Peyer's patch (tissue), 4 donors: ENCODE results near the gene GUCY2D. TPM values are rescaled to one million over a fixed set of nuclear protein-coding genes. Genes with fewer than 3 reads are reported as not detected.
A peak's percentile ranks its signal among the peaks of the same experiment; 100 is the strongest.

Source experiments
- DNase-seq, 3 donors: peaks; one replicate each; pipeline ENCODE4 v3.0.0-alpha.2; 2017 to 2019
- H3K27ac ChIP-seq, 4 donors: fragments of 200-600 bp; sonication (generic); one replicate each; pipeline ENCODE4 v1.5.1; 2016 to 2019
- H3K27me3 ChIP-seq, 2 donors: fragments of 200-600 bp; sonication (generic); one replicate each; pipeline ENCODE4 v1.5.1; 2019
- H3K36me3 ChIP-seq, 3 donors: fragments of 200-600 bp; sonication (generic); one replicate each; pipeline ENCODE4 v1.5.1; 2016 to 2019
- H3K4me1 ChIP-seq, 4 donors: fragments of 200-600 bp; sonication (generic); one replicate each; pipeline ENCODE4 v1.5.1; 2016 to 2019
- H3K4me3 ChIP-seq, 4 donors: fragments of 200-600 bp; sonication (generic); 1 replicate in 3 of 4; 2 replicates in 1 of 4; pipeline ENCODE4 v1.5.1; 2016 to 2019; ENCODE audit warnings: mild to moderate bottlenecking in 1 of 4
- H3K9me3 ChIP-seq, 4 donors: fragments of 200-600 bp; sonication (generic); one replicate each; pipeline ENCODE4 v1.5.1; 2016 to 2019; ENCODE audit warnings: mild to moderate bottlenecking in 1 of 4
- CTCF ChIP-seq, 6 experiments: fragments of 450-650 bp in 4 of 6; fragments of 200-600 bp in 2 of 6; sonication (generic) in 1 of 6; IDR thresholded peaks; one replicate each; pipeline ENCODE4 v1.5.1; 2017 to 2019; ENCODE audit warnings: antibody characterized with exemption in 6 of 6, mild to moderate bottlenecking in 3 of 6, moderate library complexity in 1 of 6
- POLR2A ChIP-seq, 2 donors: fragments of 450-650 bp; IDR thresholded peaks; one replicate each; pipeline ENCODE4 v1.5.1; 2017; ENCODE audit warnings: antibody characterized with exemption in 2 of 2, mild to moderate bottlenecking in 2 of 2, moderate library complexity in 2 of 2
- total RNA-seq, 4 donors: library from RNA; depleted of rRNA; stranded (reverse); fragments of >200 nt; gene quantifications; one replicate each; pipeline ENCODE4 v1.1.0, GENCODE V29; 2016

GUCY2D gene
- total RNA-seq, 4 donors from 2014 or later = not detected

GRCh38 chr17:7987112-7987893 lies 15.1 kb upstream of the GUCY2D start:
- Histone ChIP-seq H3K4me3 (no peak overlapping the region), H3K36me3 (no peaks in the 10 kb centered on the region), H3K27ac (no peak overlapping the region), H3K4me1 (peaks cover 0 to 4% (median 2%) of the 10 kb centered on the region in 4 donors), H3K27me3 (no peaks in the 10 kb centered on the region), H3K9me3 (no peaks in the 10 kb centered on the region)
- DNase-seq = no peak
- TF ChIP-seq POLR2A (IDR thresholded peaks at IDR 0.05) (no peak), CTCF (IDR thresholded peaks at IDR 0.05) (no peak)

- Histone ChIP-seq H3K27ac (no peak overlapping the region), H3K4me3 (no peak overlapping the region), H3K4me1 (peaks cover 0 to 4% (median 2%) of the 10 kb centered on the region in 4 donors), H3K27me3 (no peaks in the 10 kb centered on the region), H3K9me3 (no peaks in the 10 kb centered on the region), H3K36me3 (no peaks in the 10 kb centered on the region)
- TF ChIP-seq CTCF (IDR thresholded peaks at IDR 0.05) (peak; percentile 53 to 95 (median 88)), POLR2A (IDR thresholded peaks at IDR 0.05) (no peak)
- peak in 1 of 3 donors; percentile 52 for DNase-seq
Measured at GRCh38 chr17:7988750-7989178, 13.7 kb upstream of the GUCY2D start.

- Histone ChIP-seq H3K4me1 (peaks cover 0 to 4% (median 2%) of the 10 kb centered on the region in 4 donors), H3K27ac (peak overlapping the region; percentile 45 to 85 (median 68)), H3K9me3 (no peaks in the 10 kb centered on the region), H3K4me3 (peak overlapping the region; percentile 37 to 87 (median 57)), H3K27me3 (no peaks in the 10 kb centered on the region), H3K36me3 (no peaks in the 10 kb centered on the region)
- TF ChIP-seq CTCF (IDR thresholded peaks at IDR 0.05) = peak; percentile 89 to 96 (median 92)
- TF ChIP-seq POLR2A (IDR thresholded peaks at IDR 0.05) = peak in 1 of 2 donors; percentile 8
- DNase-seq = peak; percentile 91 to 95 (median 91)
Measured at GRCh38 chr17:7989781-7990655, 12.4 kb upstream of the GUCY2D start.

GRCh38 chr17:7992516-7992915 lies 9.9 kb upstream of the GUCY2D start:
- Histone ChIP-seq H3K4me1 (peaks cover 0 to 4% (median 2%) of the 10 kb centered on the region in 4 donors), H3K27ac (no peak overlapping the region), H3K9me3 (no peaks in the 10 kb centered on the region), H3K27me3 (no peaks in the 10 kb centered on the region), H3K4me3 (no peak overlapping the region), H3K36me3 (no peaks in the 10 kb centered on the region)
- TF ChIP-seq POLR2A (IDR thresholded peaks at IDR 0.05) (no peak), CTCF (IDR thresholded peaks at IDR 0.05) (no peak)
- no peak for DNase-seq

- Histone ChIP-seq H3K4me3 (no peak overlapping the region), H3K27ac (no peak overlapping the region), H3K9me3 (no peaks in the 10 kb centered on the region), H3K4me1 (peaks cover 0 to 4% (median 2%) of the 10 kb centered on the region in 4 donors), H3K27me3 (no peaks in the 10 kb centered on the region), H3K36me3 (no peaks in the 10 kb centered on the region)
- TF ChIP-seq CTCF (IDR thresholded peaks at IDR 0.05) (no peak), POLR2A (IDR thresholded peaks at IDR 0.05) (no peak)
- DNase-seq = no peak
Measured at GRCh38 chr17:7992924-7993323, 9.5 kb upstream of the GUCY2D start.
